HCT116 (cell line): ENCODE data around the gene GNA12. TPM values are rescaled to one million over a fixed set of nuclear protein-coding genes. Genes with fewer than 3 reads are reported as not detected.

Experiments
- ATAC-seq: fragments of 200-7000 bp; cut with Tn5 transposase; 2 replicates; pipeline ENCODE4 v1.9.1; 2020; ENCODE audit warnings: mild to moderate bottlenecking, moderate library complexity
- BruUV-seq: library from RNA; stranded (reverse); fragments of 400-500 nt; replicated peaks from 2 replicates; lab custom pipeline; 2021; lab: Mats Ljungman, UMichigan
- CTCF ChIA-PET: fragments of 300-600 bp; sonication (Branson Sonifier 250); formaldehyde crosslinking; loops from one replicate; lab custom pipeline; 2021; ENCODE audit warnings: antibody characterized with exemption; lab: Charles Lee
- POLR2A ChIA-PET: fragments of 300-600, 350-600 bp; sonication (Branson Sonifier 250); formaldehyde crosslinking; loops from one replicate; lab custom pipeline; 2021; ENCODE audit warnings: antibody characterized with exemption; lab: Charles Lee
- RAD21 ChIA-PET, 2 experiments: fragments of 300-600 bp; sonication (Branson Sonifier 250); formaldehyde crosslinking; loops; one replicate each; lab custom pipeline; 2023; ENCODE audit warnings: low total read pairs in 2 of 2; ENCODE audit not compliant: uncharacterized antibody in 2 of 2, unreplicated experiment in 2 of 2, low non-redundant PET in 1 of 2; lab: Charles Lee
- DNase-seq: peaks from one replicate; pipeline ENCODE4 v3.0.0-alpha.2; 2010; ENCODE audit warnings: low read depth, low spot score
- H2AFZ ChIP-seq: fragments of 200-600 bp; shearing (Covaris generic), sonication (generic); 2 replicates; pipeline ENCODE4 v1.6.1; 2017; ENCODE audit warnings: low read depth, mixed run types, mixed read lengths, antibody characterized with exemption, low read length; ENCODE audit not compliant: poor library complexity, severe bottlenecking
- H3K27ac ChIP-seq: 2 replicates; pipeline ENCODE4 v1.5.1; 2012; ENCODE audit warnings: low read depth, low read length
- H3K27me3 ChIP-seq: fragments of 200-600 bp; sonication (generic); 2 replicates; pipeline ENCODE4 v1.6.1; 2016; ENCODE audit warnings: mixed run types, low read length, mixed read lengths; ENCODE audit not compliant: insufficient read depth
- H3K36me3 ChIP-seq, 2 experiments: fragments of 200-500 bp in 1 of 2; fragments of 200-600 bp in 1 of 2; sonication (Bioruptor generic) in 1 of 2; sonication (generic) in 1 of 2; 2 replicates each; pipeline versions ENCODE4 v1.5.1 to v1.6.1; 2014 to 2016; ENCODE audit warnings: low read length in 2 of 2, inconsistent platforms in 1 of 2, mixed read lengths in 1 of 2, mixed run types in 1 of 2; ENCODE audit not compliant: insufficient read depth in 2 of 2, control insufficient read depth in 1 of 2
- H3K4me1 ChIP-seq, 2 experiments: fragments of 200-600 bp in 1 of 2; sonication (generic) in 1 of 2; 2 replicates each; pipeline versions ENCODE4 v1.5.1 to v1.6.1; 2012 to 2017; ENCODE audit warnings: low read length in 2 of 2, inconsistent platforms in 1 of 2, mild to moderate bottlenecking in 1 of 2, mixed read lengths in 1 of 2, mixed run types in 1 of 2, moderate library complexity in 1 of 2; ENCODE audit not compliant: insufficient read depth in 2 of 2, control insufficient read depth in 1 of 2
- H3K4me2 ChIP-seq: fragments of 200-600 bp; sonication (generic); 2 replicates; pipeline ENCODE4 v1.6.1; 2017; ENCODE audit warnings: mixed run types, low read length, mixed read lengths
- H3K4me3 ChIP-seq, 2 experiments: fragments of 200-600 bp in 1 of 2; sonication (generic) in 1 of 2; replicated peaks in 1 of 2; 2 replicates each; pipeline ENCODE4 v1.5.1; 2011 to 2016; ENCODE audit warnings: low read length in 2 of 2, control low read depth in 1 of 2, low read depth in 1 of 2, mild to moderate bottlenecking in 1 of 2, mixed read lengths in 1 of 2, mixed run types in 1 of 2
- H3K79me2 ChIP-seq: fragments of 200-600 bp; sonication (generic); 2 replicates; pipeline ENCODE4 v1.6.1; 2017; ENCODE audit warnings: mild to moderate bottlenecking, mixed run types, low read length, moderate library complexity, mixed read lengths; ENCODE audit not compliant: insufficient read depth
- H3K9ac ChIP-seq: fragments of 200-600 bp; sonication (generic); 2 replicates; pipeline ENCODE4 v1.6.1; 2016; ENCODE audit warnings: low read length, mixed read lengths
- H3K9me2 ChIP-seq: fragments of 200-600 bp; sonication (generic), shearing (Covaris generic); 2 replicates; pipeline ENCODE4 v1.6.1; 2017; ENCODE audit warnings: mixed run types, mild to moderate bottlenecking, moderate library complexity; ENCODE audit not compliant: insufficient read depth
- H3K9me3 ChIP-seq, 2 experiments: fragments of 200-500 bp in 1 of 2; fragments of 200-600 bp in 1 of 2; sonication (Bioruptor generic) in 1 of 2; sonication (generic) in 1 of 2; 2 replicates each; pipeline ENCODE4 v1.6.1; 2014 to 2017; ENCODE audit warnings: low read length in 2 of 2, mixed read lengths in 2 of 2, inconsistent platforms in 1 of 2, low read depth in 1 of 2, mild to moderate bottlenecking in 1 of 2, mixed run types in 1 of 2, moderate library complexity in 1 of 2; ENCODE audit not compliant: control insufficient read depth in 1 of 2, insufficient read depth in 1 of 2
- H4K20me1 ChIP-seq: fragments of 200-600 bp; sonication (generic), shearing (Covaris generic); 2 replicates; pipeline ENCODE4 v1.6.1; 2017; ENCODE audit warnings: mixed run types, mild to moderate bottlenecking, moderate library complexity; ENCODE audit not compliant: insufficient read depth
- CBX3 ChIP-seq: IDR thresholded peaks from 2 replicates; pipeline ENCODE4 v1.6.1; 2012; ENCODE audit warnings: low read depth
- EGR1 ChIP-seq: IDR thresholded peaks from 2 replicates; pipeline ENCODE4 v1.6.1; 2012; ENCODE audit warnings: low read depth
- ELF1 ChIP-seq: IDR thresholded peaks from 2 replicates; pipeline ENCODE4 v1.6.1; 2012; ENCODE audit warnings: low read depth, borderline replicate concordance
- EZH2phosphoT487 ChIP-seq: fragments of 200-600 bp; IDR thresholded peaks from 2 replicates; pipeline ENCODE4 v1.6.1; 2018; ENCODE audit warnings: antibody characterized with exemption, borderline replicate concordance
- FOSL1 ChIP-seq: IDR thresholded peaks from 2 replicates; pipeline ENCODE4 v1.6.1; 2012; ENCODE audit warnings: low read depth
- POLR2A ChIP-seq: IDR thresholded peaks from 2 replicates; pipeline ENCODE4 v1.7.0; 2011; ENCODE audit warnings: borderline replicate concordance; ENCODE audit not compliant: insufficient read depth, insufficient read length; ENCODE audit errors: extremely low read depth
- POLR2AphosphoS5 ChIP-seq: IDR thresholded peaks from 2 replicates; pipeline ENCODE4 v1.6.1; 2011; ENCODE audit warnings: mild to moderate bottlenecking, low read depth, low read length, moderate library complexity
- RAD21 ChIP-seq: IDR thresholded peaks from 2 replicates; pipeline ENCODE4 v1.6.1; 2012; ENCODE audit warnings: low read depth, mild to moderate bottlenecking
- SP1 ChIP-seq: IDR thresholded peaks from 2 replicates; pipeline ENCODE4 v1.6.1; 2012; ENCODE audit warnings: low read depth
- SRF ChIP-seq: IDR thresholded peaks from 2 replicates; pipeline ENCODE4 v1.6.1; 2012; ENCODE audit warnings: low read depth
- TCF7L2 ChIP-seq: IDR thresholded peaks from 2 replicates; pipeline ENCODE4 v1.7.0; 2011; ENCODE audit warnings: borderline replicate concordance, inconsistent platforms; ENCODE audit not compliant: insufficient read depth, insufficient read length; ENCODE audit errors: extremely low read depth
- YY1 ChIP-seq: IDR thresholded peaks from 2 replicates; pipeline ENCODE4 v1.6.1; 2011; ENCODE audit warnings: low read length, low read depth, moderate library complexity, mild to moderate bottlenecking; ENCODE audit not compliant: insufficient replicate concordance; ENCODE audit errors: extremely low read depth
- ZNF274 ChIP-seq: fragments of 200-500 bp; sonication (Bioruptor generic); IDR thresholded peaks from 2 replicates; pipeline ENCODE4 v1.6.1; 2014; ENCODE audit warnings: mild to moderate bottlenecking, low read depth, low read length, inconsistent platforms
- intact Hi-C: fragments of 100-400 bp; cut with micrococcal nuclease; formaldehyde crosslinking; loops from 2 replicates; pipeline ENCODE4 v1.10.0; 2022
- total RNA-seq: library from RNA; stranded (reverse); gene quantifications from one replicate; pipeline ENCODE4 v1.2.1, GENCODE V29; 2021; ENCODE audit not compliant: unreplicated experiment
- TF ChIP-seq, protein P1 (sequence below): IDR thresholded peaks from 2 replicates; pipeline ENCODE4 v1.6.1; 2012
- TF ChIP-seq, protein P2 (sequence below): IDR thresholded peaks from 2 replicates; pipeline ENCODE4 v1.6.1; 2012
- TF ChIP-seq, protein P3 (sequence below), 3 experiments: fragments of 200-600 bp in 1 of 3; sonication (generic) in 1 of 3; IDR thresholded peaks in 2 of 3; conservative IDR thresholded peaks in 1 of 3; 2 replicates each; pipeline ENCODE4 v1.5.1; 2012 to 2017; ENCODE audit warnings: low read depth in 2 of 3, low read length in 2 of 3, antibody characterized with exemption in 1 of 3, borderline replicate concordance in 1 of 3, control low read depth in 1 of 3, mild to moderate bottlenecking in 1 of 3, mixed read lengths in 1 of 3, mixed run types in 1 of 3, moderate library complexity in 1 of 3; ENCODE audit not compliant: insufficient read depth in 1 of 3

Gene GNA12
- total RNA-seq, 1 experiment from 2014 or later, result 32.6 TPM

DNA sequence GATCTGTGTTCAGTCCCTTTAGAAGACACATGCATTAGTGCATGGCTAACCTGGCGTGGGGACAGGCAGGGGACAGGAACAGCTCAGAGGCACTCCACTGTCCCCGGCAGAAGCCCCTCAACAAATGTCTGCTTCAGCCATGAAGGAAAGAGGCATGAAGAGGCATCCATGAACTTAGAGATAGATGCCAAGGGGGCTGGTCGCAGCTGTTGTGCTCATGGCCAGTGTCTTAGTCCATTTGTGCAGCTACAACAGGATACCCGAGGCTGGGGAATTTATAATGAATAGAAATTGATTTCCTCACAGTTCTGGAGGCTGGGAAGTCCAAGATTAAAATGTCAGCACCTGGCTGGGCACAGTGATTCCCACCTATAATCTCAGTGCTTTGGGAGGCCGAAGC is 14.5 kb upstream of the GNA12 start:
- Histone ChIP-seq H4K20me1 (no peaks in the 10 kb centered on the region), H3K79me2 (no peaks in the 10 kb centered on the region)
- POLR2A ChIA-PET, result no interaction called here
- TF ChIP-seq POLR2A (no peak), RAD21 (no peak), SRF (no peak), ZNF274 (no peak), POLR2AphosphoS5 (no peak), SP1 (no peak), EZH2phosphoT487 (no peak), CBX3 (no peak), TCF7L2 (no peak), FOSL1 (no peak), YY1 (no peak), ELF1 (no peak), EGR1 (no peak)
- TF ChIP-seq, protein P1, sequence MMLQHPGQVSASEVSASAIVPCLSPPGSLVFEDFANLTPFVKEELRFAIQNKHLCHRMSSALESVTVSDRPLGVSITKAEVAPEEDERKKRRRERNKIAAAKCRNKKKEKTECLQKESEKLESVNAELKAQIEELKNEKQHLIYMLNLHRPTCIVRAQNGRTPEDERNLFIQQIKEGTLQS, result no peak
- TF ChIP-seq, protein P2, sequence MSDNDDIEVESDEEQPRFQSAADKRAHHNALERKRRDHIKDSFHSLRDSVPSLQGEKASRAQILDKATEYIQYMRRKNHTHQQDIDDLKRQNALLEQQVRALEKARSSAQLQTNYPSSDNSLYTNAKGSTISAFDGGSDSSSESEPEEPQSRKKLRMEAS, result no peak
- TF ChIP-seq, protein P3, sequence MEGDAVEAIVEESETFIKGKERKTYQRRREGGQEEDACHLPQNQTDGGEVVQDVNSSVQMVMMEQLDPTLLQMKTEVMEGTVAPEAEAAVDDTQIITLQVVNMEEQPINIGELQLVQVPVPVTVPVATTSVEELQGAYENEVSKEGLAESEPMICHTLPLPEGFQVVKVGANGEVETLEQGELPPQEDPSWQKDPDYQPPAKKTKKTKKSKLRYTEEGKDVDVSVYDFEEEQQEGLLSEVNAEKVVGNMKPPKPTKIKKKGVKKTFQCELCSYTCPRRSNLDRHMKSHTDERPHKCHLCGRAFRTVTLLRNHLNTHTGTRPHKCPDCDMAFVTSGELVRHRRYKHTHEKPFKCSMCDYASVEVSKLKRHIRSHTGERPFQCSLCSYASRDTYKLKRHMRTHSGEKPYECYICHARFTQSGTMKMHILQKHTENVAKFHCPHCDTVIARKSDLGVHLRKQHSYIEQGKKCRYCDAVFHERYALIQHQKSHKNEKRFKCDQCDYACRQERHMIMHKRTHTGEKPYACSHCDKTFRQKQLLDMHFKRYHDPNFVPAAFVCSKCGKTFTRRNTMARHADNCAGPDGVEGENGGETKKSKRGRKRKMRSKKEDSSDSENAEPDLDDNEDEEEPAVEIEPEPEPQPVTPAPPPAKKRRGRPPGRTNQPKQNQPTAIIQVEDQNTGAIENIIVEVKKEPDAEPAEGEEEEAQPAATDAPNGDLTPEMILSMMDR (IDR thresholded peaks at IDR 0.05 in 2 of 3, conservative IDR thresholded peaks at IDR 0.05 in 1 of 3; ENCODE audit: borderline replicate concordance in 1 of 3, insufficient read depth in 1 of 3, low read depth in 2 of 3, low read length in 2 of 3), result no peak
- TF ChIP-seq, all 23 proteins: peak for 0
- Histone ChIP-seq H3K4me3 (no peak overlapping the region), H3K36me3 (no peaks in the 10 kb centered on the region), H3K4me2 (no peak overlapping the region), H3K9me2 (no peaks in the 10 kb centered on the region), H3K9ac (no peak overlapping the region), H3K27ac (no peak overlapping the region), H3K4me1 (peaks cover 8 to 14% of the 10 kb centered on the region in 2 experiments; a peak in 3 of 4 replicates), H2AFZ (no peak overlapping the region), H3K9me3 (no peaks in the 10 kb centered on the region), H3K27me3 (no peaks in the 10 kb centered on the region)
- ChIA-PET RAD21 (no interaction called here), CTCF (no interaction called here)
- no peak for ATAC-seq
- intact Hi-C loops, result no loop called here
- no peak for DNase-seq
- BruUV-seq, result no TSS peak
